A673 (cell line): ENCODE measurements around the gene NACAD. TPM values are rescaled to one million over a fixed set of nuclear protein-coding genes. Genes with fewer than 3 reads are reported as not detected.

Source experiments
- BruUV-seq: library from RNA; stranded (reverse); fragments of 400-500 nt; replicated peaks from 2 replicates; lab custom pipeline; 2021; lab: Mats Ljungman, UMichigan
- CTCF ChIA-PET: fragments of 300-600 bp; sonication (Branson Sonifier 250); formaldehyde crosslinking; loops from one replicate; lab custom pipeline; 2022; ENCODE audit warnings: antibody characterized with exemption; lab: Charles Lee
- POLR2A ChIA-PET: fragments of 300-600 bp; sonication (Branson Sonifier 250); formaldehyde crosslinking; loops from one replicate; lab custom pipeline; 2022; ENCODE audit warnings: antibody characterized with exemption; ENCODE audit not compliant: low non-redundant PET; lab: Charles Lee
- DNase-seq: peaks from one replicate; pipeline ENCODE4 v3.0.0-alpha.2; 2015; ENCODE audit warnings: low spot score
- H3K27ac ChIP-seq: fragments of 200-600 bp; sonication (generic); 2 replicates; pipeline ENCODE4 v1.5.1; 2016; ENCODE audit warnings: mixed run types, low read depth, mild to moderate bottlenecking, mixed read lengths, antibody characterized with exemption, low read length; ENCODE audit not compliant: poor library complexity, severe bottlenecking
- H3K27me3 ChIP-seq: fragments of 200-600 bp; sonication (generic); replicated peaks from 2 replicates; pipeline ENCODE4 v1.6.1; 2017; ENCODE audit warnings: mixed run types, low read depth, mild to moderate bottlenecking, mixed read lengths, antibody characterized with exemption, low read length; ENCODE audit not compliant: insufficient read depth, poor library complexity
- H3K36me3 ChIP-seq: fragments of 200-600 bp; sonication (generic); 2 replicates; pipeline ENCODE4 v1.6.1; 2016; ENCODE audit warnings: mixed run types, mild to moderate bottlenecking, mixed read lengths, antibody characterized with exemption, low read length; ENCODE audit not compliant: insufficient read depth, poor library complexity, severe bottlenecking
- H3K4me1 ChIP-seq: fragments of 200-600 bp; sonication (generic); 2 replicates; pipeline ENCODE4 v1.6.1; 2017; ENCODE audit warnings: mixed run types, mild to moderate bottlenecking, mixed read lengths, antibody characterized with exemption, low read length; ENCODE audit not compliant: insufficient read depth, poor library complexity, severe bottlenecking
- H3K4me3 ChIP-seq: fragments of 200-600 bp; sonication (generic); 2 replicates; pipeline ENCODE4 v1.5.1; 2016; ENCODE audit warnings: low read depth, mixed run types, mild to moderate bottlenecking, mixed read lengths, low read length; ENCODE audit not compliant: poor library complexity, severe bottlenecking
- H3K9me3 ChIP-seq: fragments of 200-600 bp; sonication (generic); 2 replicates; pipeline ENCODE4 v1.6.1; 2016; ENCODE audit warnings: mixed run types, low read depth, mild to moderate bottlenecking, mixed read lengths, antibody characterized with exemption, low read length; ENCODE audit not compliant: poor library complexity, severe bottlenecking
- EZH2 ChIP-seq: fragments of 200-600 bp; sonication (generic); IDR thresholded peaks from 2 replicates; pipeline ENCODE4 v1.6.1; 2017; ENCODE audit warnings: borderline replicate concordance, low read depth, mild to moderate bottlenecking, mixed read lengths, antibody characterized with exemption, low read length; ENCODE audit not compliant: poor library complexity, severe bottlenecking
- intact Hi-C: fragments of 100-400 bp; cut with micrococcal nuclease; formaldehyde crosslinking; loops from one replicate; pipeline ENCODE4 v1.10.0; 2022; ENCODE audit not compliant: unreplicated experiment
- total RNA-seq: library from RNA; stranded (reverse); gene quantifications from 2 replicates; pipeline ENCODE4 v1.2.3, GENCODE V29; 2021
- TF ChIP-seq, protein P1 (sequence below): fragments of 300-800, 200-600 bp; sonication (generic); conservative IDR thresholded peaks from 2 replicates; pipeline ENCODE4 v1.5.1; 2017; ENCODE audit warnings: low read depth, mild to moderate bottlenecking, antibody characterized with exemption, low read length, moderate library complexity, mixed read lengths

Gene NACAD
- total RNA-seq, 1 experiment from 2014 or later, result 1.1 TPM

DNA sequence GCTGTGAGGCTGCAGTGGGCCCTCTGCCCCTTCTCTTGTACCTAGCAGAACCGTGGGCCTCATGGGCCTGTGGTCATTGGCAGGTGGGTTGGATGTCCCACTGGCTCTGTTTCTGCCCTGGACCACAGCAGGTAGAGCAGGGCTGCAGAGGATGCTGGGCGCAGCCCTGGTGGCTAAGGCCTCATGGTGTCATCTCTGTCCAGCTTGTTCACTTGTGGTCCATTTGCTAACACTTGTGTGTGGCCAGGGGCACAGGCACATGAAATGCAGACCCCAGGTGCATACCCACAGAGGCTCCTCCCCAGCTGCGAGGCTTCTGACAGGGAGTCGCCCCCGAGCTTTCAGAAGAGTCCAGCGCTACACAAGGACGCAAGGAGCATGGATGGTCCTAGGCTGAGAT lies 45.1 kb upstream of the NACAD start:
- H3K36me3 ChIP-seq, result no peaks in the 10 kb centered on the region
- BruUV-seq, result no TSS peak
- POLR2A ChIA-PET, result no interaction called here
- TF ChIP-seq, protein P1, sequence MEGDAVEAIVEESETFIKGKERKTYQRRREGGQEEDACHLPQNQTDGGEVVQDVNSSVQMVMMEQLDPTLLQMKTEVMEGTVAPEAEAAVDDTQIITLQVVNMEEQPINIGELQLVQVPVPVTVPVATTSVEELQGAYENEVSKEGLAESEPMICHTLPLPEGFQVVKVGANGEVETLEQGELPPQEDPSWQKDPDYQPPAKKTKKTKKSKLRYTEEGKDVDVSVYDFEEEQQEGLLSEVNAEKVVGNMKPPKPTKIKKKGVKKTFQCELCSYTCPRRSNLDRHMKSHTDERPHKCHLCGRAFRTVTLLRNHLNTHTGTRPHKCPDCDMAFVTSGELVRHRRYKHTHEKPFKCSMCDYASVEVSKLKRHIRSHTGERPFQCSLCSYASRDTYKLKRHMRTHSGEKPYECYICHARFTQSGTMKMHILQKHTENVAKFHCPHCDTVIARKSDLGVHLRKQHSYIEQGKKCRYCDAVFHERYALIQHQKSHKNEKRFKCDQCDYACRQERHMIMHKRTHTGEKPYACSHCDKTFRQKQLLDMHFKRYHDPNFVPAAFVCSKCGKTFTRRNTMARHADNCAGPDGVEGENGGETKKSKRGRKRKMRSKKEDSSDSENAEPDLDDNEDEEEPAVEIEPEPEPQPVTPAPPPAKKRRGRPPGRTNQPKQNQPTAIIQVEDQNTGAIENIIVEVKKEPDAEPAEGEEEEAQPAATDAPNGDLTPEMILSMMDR, result no peak
- no peak for TF ChIP-seq EZH2
- CTCF ChIA-PET, result interaction anchor here (0.9 kb wide), 1 partner anchor 161 kb away, joined by 4 read pairs; no protein-coding TSS in a partner anchor
- intact Hi-C loops, result loop anchor here (10.0 kb wide), 2 partner anchors 649 to 889 kb away; no protein-coding TSS in a partner anchor
- no peak overlapping the region for H3K4me3 ChIP-seq
- H3K4me1 ChIP-seq, result no peaks in the 10 kb centered on the region
- H3K27ac ChIP-seq, result no peak overlapping the region
- H3K27me3 ChIP-seq, result no peaks in the 10 kb centered on the region
- no peaks in the 10 kb centered on the region for H3K9me3 ChIP-seq
- DNase-seq, result no peak

DNA sequence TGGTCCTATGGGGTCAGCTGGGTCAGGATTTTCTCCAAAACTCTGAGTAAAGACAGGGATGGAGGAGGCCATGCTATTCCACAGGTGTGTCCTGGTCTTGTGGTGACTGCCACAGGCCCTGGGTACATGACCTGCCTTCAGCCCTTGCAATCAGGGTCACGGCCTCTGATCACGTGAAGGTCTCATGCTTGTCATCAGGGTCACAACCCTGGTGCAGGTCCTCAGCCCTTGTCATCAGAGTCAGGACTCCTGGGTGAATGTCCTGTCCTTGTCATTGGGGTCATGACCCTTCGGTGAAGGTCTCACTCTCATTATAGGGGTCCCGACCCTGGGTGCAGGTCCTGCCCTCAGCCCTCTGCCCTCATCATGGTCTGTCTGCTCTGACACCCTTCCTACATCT lies 44.6 kb upstream of the NACAD start:
- no peak overlapping the region for H3K27ac ChIP-seq
- no TSS peak for BruUV-seq
- no peaks in the 10 kb centered on the region for H3K36me3 ChIP-seq
- no peak for DNase-seq
- intact Hi-C loops, result loop anchor here (10.0 kb wide), 2 partner anchors 649 to 889 kb away; no protein-coding TSS in a partner anchor
- H3K4me3 ChIP-seq, result no peak overlapping the region
- POLR2A ChIA-PET, result no interaction called here
- H3K9me3 ChIP-seq, result no peaks in the 10 kb centered on the region
- H3K4me1 ChIP-seq, result no peaks in the 10 kb centered on the region
- H3K27me3 ChIP-seq, result no peaks in the 10 kb centered on the region
- TF ChIP-seq, protein P1, result no peak
- no peak for TF ChIP-seq EZH2
- CTCF ChIA-PET, result no interaction called here

DNA sequence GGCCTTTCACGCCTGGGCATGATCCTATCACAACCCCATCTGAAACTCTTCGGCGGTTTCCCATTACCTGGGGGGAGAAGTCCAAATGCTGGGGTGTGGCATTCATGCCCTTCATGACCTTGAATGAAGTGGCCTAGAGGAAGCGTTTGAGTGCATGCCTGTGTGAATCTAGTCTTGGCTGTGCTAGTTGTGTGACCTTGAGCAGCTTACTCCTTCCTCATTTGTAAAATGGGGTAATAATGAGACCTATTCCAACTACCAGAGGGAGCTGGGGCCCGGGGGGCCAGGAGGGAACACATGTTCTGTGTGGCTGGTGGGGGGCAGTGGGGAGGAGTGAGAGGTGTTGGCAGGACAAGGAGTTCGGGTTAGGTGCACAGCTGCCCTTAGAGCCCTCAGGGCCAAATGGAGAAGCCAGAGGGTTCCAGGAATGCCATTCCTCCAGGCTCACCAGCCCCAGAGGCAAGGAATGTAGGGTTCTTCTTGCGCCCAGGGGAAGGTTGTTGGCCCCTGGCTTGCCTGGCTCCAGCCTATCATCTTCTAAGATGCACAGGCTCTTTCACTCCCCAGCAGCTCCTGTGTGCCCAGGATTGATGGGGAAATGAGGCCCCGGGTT lies 44.0 kb upstream of the NACAD start:
- Histone ChIP-seq H3K4me3 (no peak overlapping the region), H3K4me1 (no peaks in the 10 kb centered on the region), H3K27ac (no peak overlapping the region), H3K36me3 (no peaks in the 10 kb centered on the region), H3K27me3 (no peaks in the 10 kb centered on the region), H3K9me3 (no peaks in the 10 kb centered on the region)
- TF ChIP-seq, protein P1, result no peak
- TF ChIP-seq EZH2, result no peak
- no peak for DNase-seq
- CTCF ChIA-PET, result no interaction called here
- POLR2A ChIA-PET, result no interaction called here
- intact Hi-C loops, result loop anchor here (10.0 kb wide), 2 partner anchors 648 to 888 kb away; no protein-coding TSS in a partner anchor
- BruUV-seq, result no TSS peak
